Gastroesophageal sphincter (tissue), 3 donors: ENCODE data around the gene MACROH2A1.

Experiments
- EP300 ChIP-seq: sonication (generic); formaldehyde crosslinking; IDR thresholded peaks from one replicate; pipeline ENCODE4 v1.6.1; 2017; ENCODE audit warnings: antibody characterized with exemption, mild to moderate bottlenecking
- POLR2A ChIP-seq, 2 donors: fragments of 450-650 bp; IDR thresholded peaks; one replicate each; pipeline ENCODE4 v1.6.1; 2017; ENCODE audit warnings: antibody characterized with exemption in 2 of 2, mild to moderate bottlenecking in 2 of 2, moderate library complexity in 1 of 2
- POLR2AphosphoS5 ChIP-seq: sonication (generic); formaldehyde crosslinking; IDR thresholded peaks from one replicate; pipeline ENCODE4 v1.6.1; 2017; ENCODE audit warnings: antibody characterized with exemption
- TF ChIP-seq, protein P1 (sequence below), 4 experiments: fragments of 200-600 bp in 2 of 4; fragments of 450-650 bp in 2 of 4; sonication (generic) in 1 of 4; IDR thresholded peaks; one replicate each; pipeline ENCODE4 v1.5.1; 2017 to 2019; ENCODE audit warnings: antibody characterized with exemption in 4 of 4, mild to moderate bottlenecking in 2 of 4, moderate library complexity in 2 of 4

DNA sequence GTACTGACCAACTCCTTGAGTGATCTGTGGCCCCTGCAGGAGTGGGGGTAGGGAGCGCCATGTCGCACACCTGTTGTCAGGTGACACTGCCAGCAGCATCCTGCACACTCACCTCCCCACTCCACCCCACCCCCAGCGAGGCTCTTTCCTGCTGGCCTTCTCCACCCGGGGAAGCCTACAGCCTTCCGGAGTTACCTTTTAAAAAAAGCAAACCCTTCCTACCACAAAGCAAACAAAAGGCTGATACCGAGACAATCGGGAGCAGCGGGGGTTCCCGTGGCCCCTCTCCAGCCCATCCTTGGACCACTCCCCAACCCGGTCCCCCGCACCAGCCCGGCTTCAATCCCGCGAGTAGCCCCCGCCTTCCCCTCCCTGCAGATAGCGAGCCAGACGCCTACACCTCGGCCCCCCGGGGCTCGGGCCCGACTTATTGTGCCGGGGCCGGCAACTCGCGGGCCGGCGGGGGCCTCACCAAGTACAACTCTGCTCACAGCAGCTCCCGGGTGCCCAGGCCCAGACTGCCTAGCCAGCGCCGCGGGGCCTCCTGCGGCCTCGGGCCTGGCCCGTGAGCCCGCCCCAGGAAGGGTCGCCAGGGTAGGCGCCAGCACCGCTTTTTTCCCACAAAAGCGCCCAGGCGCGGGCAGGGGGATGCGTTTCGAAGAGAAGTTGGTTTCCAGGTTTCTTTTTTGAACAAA lies 724 bp downstream of the MACROH2A1 start:
- TF ChIP-seq EP300 (no peak), POLR2A (IDR thresholded peaks at IDR 0.05) (no peak), POLR2AphosphoS5 (no peak)
- TF ChIP-seq, protein P1, sequence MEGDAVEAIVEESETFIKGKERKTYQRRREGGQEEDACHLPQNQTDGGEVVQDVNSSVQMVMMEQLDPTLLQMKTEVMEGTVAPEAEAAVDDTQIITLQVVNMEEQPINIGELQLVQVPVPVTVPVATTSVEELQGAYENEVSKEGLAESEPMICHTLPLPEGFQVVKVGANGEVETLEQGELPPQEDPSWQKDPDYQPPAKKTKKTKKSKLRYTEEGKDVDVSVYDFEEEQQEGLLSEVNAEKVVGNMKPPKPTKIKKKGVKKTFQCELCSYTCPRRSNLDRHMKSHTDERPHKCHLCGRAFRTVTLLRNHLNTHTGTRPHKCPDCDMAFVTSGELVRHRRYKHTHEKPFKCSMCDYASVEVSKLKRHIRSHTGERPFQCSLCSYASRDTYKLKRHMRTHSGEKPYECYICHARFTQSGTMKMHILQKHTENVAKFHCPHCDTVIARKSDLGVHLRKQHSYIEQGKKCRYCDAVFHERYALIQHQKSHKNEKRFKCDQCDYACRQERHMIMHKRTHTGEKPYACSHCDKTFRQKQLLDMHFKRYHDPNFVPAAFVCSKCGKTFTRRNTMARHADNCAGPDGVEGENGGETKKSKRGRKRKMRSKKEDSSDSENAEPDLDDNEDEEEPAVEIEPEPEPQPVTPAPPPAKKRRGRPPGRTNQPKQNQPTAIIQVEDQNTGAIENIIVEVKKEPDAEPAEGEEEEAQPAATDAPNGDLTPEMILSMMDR (IDR thresholded peaks at IDR 0.05), result no peak
